Activated CD4-positive, alpha-beta T cell treated with anti-CD3 and anti-CD28 coated beads for 4 hours (primary cell): ENCODE results near the gene JAG2.

Experiments used
- DNase-seq, 2 donors: peaks; one replicate each; pipeline ENCODE4 v3.0.0-alpha.2; 2020

The JAG2 gene

DNA sequence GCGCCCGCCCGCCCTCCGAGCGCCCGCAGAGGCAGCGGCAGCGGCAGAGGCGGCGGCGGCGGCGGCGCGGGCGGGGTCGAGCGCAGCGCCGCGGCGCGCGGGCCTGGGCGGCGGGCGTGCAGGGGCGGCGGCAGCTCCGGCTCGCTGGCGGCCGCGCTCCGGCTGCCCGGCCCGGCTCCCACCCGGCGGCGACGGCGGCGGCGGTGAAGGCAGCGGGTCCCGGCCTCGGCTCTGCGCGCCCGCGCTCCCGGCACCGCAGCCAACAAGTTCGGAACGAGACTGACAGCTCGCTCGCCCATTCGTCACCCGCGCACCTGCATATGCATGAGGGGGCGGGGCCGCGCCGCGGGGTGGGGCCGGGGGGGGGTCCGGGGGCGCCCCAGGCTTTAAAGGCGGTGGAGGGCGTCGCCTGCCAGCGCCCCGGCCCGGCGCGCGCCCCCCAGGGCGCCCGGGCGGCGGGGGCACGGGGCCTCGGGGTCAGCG, at the start of gene JAG2:
JAG2 (minus strand) TSS at position 281 of the 483 bp plus-strand sequence. CDS start 356 bp downstream, outside the sequence.
- DNase-seq = peak; percentile 53 to 68

DNA sequence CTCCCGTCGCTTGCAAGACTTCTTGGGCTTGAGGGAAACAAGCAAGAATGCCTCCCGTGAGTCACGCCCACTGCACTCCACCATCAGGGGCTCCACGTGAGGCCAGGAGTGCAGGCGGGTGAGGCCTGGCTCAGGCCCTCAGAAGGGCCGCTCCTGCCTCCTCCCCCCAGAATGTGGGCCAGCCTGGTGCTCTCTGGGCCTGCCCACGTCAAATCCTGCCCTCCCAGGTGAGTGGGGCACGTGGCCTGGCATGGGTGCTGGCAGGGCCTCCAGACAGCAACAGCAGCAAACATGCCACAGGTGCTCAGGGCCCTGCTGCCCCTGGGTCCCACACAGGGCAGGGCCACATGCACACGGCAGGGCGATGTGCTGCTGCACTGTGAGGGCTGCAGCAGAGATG, 49.2 kb upstream of the JAG2 start:
- no peak for DNase-seq

DNA sequence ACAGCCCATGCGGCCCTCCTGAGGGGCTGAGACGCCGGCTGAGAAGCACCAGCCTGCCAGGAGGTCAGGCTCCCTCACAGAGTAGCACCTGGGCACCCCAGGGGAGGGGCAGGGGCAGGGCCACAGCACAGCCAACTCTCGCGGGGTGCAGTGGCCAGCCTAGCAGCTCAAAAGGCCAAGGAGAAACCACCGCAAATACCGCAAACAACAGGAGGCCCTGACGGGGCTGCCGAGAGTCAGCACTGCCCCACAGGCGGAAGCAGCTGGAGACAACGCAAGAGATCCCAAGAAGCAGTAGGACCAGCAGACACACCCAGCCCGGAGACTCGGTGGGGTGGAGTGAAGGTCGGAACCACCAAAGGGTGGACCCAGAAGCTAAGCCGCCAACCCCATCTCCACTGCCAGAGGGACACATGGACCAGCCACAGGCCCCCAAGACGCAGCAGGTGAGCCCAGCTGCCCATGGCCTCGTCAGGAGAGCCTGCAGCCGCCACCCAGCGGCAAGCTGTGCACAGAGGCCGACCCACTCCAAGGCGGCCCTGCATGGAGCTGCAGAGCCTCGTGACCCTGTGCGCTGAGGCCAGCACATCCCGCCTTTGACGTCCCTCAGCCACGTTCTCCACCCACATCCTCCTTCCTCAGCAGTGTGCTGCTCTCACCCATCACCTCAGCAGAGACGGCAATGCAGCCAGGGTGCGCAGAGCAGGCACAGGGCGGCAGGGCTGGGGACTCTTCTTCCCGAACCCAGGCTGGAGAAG, 48.1 kb upstream of the JAG2 start:
- no peak for DNase-seq

DNA sequence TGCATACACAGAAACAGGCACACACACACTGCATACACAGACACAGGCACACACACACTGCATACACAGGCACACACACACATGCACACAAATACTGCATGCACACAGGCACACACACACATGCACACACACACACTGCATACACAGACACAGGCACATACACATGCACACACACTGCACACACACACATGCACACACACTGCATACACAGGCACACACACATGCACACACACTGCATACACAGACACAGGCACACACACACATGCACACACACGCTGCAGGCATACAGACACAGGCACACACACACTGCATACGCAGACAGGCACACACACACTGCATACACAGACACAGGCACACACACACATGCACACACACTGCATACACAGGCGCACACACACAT, 47.0 kb upstream of the JAG2 start:
- no peak for DNase-seq

DNA sequence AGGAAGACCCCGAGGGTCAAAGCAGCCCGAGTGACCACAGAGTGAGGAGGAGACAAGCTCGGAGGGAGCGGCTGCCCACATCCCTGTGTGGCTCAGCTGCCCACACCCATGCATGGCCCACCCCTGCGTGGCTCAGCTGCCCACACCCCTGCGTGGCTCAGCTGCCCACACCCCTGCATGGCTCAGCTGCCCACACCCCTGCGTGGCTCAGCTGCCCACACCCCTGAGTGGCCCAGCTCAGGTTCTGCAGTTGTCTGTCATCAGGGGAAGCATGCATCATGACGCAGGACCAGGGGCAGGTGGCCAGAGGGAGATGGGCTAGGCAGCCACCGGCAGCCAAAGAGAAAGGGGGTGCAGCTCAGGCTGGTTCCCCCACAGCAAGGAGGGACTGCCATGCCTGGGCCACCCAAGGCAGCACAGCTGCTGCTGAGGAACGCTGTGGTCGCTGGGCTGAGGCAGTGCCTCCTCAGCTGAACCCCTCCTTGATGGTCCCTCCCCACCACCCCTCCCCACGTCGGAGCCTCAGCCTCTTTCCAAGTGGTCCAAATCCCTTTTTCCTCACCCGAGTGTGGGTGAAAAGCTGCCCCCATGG, 45.8 kb upstream of the JAG2 start:
- DNase-seq = no peak

DNA sequence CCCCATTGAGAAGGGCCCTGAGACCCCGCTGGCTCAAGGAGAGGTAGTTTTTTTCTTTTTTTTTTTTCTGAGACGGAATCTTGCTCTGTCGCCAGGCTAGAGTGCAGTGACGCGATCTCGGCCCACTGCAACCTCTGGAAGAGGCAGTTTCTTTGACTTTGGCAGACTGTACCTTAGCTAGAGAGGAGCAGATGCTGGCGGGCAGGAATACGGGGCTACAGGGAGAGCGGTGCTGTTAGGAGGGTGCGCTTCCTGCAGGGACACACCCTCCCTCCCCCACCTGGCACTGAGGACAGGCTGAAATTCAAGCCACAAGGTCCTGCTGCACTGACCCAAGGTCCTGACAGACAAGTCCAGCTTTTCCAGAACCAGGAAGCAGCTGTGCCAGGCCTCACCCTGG, 44.8 kb upstream of the JAG2 start:
- no peak for DNase-seq

DNA sequence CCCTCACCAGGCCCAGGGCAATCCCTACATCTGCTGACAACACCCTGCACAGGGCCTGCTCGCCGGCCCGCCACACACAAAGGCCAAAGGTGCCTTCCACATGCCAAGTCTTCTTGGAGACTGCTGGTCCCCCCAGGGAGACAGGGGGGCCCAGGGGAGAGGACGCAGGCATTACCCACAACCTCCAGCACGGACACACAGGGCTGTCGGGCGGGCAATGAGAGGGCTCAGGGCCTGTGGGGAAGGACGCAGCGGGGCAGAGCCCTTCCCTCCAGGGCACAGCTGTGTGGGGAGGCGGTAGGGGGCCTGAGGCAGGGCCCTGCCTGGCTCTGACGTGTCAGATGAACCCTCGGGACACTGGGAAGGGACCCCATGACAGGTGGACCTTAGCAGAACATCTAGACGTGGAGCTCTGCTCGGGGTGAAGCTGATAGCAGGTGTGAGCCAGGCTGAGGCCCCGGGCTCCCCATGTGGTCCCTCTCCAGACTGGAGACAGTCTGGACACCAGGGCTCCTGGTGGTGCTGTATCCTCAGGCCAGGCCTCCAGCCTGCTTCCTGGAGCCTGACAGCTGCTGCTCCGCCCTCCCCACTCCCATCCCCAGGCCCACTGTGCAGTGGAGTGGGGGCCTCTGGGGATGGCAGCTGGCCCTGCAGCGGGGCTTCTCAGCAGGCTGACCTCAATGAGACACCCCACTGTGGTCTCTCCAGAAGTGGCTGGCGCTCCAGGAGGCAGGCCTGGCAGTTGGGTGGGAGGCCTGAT, 44.1 kb upstream of the JAG2 start:
- DNase-seq = no peak

DNA sequence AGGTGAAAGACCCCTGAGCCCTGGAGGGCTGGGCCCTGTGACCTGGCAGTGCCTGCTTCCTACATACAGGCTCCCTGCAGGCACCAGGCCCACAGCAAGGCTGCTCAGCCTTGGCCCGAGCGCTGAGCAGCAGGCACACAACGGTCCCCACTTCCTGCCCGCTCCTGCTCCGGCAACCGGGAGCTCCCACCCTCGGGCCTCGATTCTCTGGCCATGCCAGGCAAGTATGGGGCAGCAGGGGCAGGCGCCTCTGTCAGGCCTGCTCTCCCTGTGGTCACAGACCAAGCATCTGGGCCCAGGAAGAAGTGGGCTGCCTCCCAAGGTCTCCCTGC, 43.1 kb upstream of the JAG2 start:
- DNase-seq = no peak

DNA sequence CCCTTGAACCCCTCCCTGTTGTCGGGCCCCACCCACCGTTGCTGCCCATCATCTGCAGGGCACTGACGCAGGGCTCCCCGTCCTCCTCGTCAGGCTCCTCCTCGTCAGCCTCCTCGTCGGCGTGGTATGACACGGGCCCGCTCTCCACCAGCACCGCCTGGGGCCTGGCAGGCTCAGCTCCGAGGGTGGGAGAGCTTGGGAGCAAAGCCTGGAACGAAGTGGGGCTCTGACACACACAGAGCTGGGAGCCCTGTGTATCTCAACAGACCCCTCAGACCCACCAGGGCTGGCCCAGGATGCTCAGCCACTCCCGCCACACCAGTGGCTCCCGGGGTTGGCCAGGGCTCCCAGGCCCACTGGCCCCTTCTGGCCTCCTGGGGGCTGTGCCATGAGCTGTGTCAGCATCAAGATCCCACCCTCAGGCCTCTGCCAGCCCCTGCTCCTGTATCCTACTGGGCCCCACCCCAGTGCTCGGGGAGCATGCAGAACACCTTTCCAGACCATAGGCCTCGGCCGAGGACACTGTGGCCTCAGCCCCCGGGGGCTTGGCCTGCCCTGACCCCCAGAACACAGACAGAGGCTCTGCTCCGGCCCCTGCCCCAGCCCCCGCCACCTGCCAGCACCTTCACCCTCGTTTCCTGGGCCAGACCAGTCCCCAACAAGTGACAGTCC, 42.6 kb upstream of the JAG2 start:
- no peak for DNase-seq

DNA sequence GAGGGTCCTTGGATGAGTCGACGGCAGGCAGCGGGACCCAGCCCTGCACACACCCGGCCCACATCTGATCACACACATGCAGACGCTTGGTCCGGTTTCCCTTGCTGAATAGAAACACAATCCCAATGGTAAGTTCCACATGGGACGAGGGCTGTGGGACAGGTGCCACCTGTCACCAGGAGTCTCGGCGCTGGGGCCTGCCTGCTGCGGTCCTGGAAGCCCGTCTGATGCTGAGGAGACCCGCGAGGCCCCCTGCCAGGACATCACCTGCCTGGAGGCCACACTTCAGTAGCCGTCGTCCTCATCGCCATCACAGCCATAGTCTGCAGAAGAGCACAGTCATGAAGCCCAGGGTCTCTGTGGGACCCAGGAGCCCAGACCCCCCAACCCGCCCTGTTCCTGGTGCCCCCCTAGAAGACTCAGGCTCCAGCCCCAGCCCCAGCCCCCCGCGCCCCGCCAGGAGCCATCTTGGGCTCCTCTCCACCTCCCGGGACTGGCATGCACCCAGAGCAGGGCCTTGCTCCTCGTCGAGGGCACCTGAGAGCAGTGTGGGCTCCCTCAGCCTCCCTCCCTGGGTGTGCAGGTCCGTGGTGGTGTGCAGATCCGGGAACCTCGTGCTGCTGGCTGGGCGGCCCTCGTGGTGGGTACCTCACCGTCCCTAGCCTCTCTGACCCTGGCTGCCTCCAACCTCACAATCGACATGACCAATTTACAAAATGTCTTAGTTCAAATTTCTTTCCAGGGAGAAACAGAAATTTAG, 41.9 kb upstream of the JAG2 start:
- DNase-seq = no peak

DNA sequence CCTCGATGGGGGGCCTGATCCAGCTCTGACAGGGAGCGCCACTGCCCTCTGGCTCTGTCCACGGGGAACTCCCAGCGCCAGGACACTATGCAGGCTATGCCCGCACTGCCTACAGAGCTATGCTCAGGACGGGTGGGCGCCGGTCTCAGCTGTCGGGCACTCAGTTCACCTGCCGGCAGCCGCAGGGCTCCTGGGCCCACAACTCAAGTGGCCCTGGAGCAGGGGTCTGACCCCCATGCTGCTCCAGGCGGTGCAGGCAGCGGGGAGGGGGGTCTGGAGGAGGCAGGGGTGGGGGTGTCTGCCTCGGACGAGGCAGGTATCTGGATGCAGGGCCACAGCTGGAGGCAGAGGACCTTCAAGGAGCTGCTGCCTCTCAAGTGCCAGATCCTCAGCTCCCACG, 41.1 kb upstream of the JAG2 start:
- no peak for DNase-seq

DNA sequence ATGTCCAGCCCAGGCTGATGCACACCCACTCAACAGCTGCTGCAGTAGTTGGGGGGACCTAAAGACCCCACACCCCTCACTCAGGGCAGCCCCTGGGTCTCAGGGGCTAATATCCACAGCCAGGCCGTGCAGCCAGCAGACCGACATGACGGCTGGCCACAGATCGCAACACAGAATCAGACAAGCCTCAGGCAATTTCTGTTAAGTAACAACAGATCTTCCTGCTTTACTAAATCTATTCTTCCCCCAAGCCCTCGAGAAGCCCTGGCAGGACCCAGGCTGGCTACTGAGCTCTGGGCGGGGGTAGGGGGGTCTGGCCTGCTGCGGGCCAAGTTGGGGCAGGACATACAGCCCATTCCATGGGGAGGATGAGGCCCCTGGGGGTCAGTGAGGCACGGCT, 40.5 kb upstream of the JAG2 start:
- no peak for DNase-seq

DNA sequence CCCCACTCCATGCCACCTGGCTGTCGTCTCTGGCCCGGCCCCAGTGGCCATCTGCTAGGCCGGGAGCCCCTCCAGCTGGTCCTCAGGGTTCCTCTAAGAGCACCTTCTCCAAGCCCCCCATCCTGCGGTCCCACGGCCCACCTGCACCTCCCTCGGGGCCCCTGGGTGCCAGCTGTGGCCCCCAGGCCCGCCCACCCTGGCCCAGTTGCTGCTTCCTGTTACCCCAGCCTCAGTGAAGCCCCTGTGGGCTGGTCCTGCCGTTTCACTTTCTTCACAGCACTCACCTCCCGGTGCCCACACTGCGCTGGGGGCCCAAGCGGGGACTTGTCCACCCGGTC, 40.1 kb upstream of the JAG2 start:
- no peak for DNase-seq

DNA sequence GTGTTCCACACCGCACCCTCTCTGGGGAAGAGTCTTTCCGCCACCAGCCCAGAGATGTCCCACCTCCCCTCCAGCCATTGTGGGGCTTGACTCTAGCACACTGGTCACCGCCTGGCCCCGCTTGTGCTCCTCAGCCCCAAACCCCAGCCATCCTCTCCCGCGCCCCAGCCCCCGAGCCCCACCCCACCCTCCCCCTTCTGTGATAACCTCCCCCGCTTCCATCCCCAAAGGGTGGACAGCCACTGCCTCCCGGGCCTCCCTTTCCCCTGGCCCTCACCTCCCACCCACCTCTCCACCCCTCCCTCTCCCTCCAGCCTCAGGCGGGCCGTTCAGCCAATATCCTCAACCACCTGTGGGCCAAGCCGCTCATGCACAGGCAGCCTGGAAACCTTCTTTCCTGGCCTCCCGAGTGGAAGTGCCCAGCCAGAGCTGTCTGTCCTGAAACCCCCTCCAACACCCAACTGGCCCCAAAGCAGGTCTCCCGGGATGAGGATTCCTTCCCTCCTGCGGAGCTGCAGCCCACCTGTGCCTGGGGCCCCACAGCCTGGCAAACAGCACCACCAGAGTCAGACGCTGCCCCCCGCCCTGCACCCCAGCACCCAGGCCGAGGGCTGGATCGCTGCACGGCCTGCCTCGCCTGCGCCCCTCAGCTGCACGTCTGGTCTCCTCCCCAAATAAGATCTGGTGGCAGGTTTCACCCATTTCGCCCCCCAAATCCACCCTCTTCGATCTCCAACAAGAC, 39.6 kb upstream of the JAG2 start:
- no peak for DNase-seq

DNA sequence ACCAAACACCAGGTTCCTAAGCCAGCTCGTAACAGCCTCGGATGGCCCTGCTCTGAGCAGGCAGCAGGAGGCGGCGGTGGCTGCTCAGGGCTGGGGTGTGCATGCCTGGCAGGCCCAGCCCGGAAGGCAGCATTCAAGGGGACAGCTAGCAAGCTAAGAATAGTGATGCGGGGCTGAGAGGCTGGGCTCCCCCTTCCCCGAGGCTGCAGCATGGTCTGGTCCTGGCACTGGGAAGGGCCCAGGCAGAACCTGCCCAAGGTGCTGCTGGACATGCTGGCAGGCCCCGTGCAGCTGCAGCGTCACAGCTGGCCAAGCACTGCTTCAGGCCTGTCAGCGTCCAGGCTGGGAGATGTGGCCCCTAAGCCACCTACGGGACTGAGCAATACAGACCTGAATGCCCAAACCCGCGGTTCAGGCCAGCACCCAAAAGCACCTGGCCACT, 38.9 kb upstream of the JAG2 start:
- no peak for DNase-seq

DNA sequence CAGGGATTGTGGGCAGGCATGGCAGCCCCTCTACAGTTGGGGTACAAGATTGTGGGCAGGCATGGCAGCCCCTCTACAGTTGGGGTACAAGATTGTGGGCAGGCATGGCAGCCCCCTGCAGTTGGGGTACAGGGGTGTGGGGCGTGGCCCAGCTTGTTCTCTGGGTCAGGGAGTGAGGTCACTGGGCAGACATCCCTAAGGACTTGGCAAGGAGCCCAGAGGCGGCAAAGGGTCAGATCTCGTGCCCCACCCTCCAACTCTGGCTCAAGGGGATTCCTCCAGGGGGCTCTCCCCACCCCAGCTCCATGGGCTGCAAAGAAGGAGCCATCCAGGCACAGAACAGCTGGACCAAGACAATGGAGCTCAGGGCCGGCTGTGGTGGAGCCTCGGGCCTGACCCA, 38.3 kb upstream of the JAG2 start:
- DNase-seq = no peak

DNA sequence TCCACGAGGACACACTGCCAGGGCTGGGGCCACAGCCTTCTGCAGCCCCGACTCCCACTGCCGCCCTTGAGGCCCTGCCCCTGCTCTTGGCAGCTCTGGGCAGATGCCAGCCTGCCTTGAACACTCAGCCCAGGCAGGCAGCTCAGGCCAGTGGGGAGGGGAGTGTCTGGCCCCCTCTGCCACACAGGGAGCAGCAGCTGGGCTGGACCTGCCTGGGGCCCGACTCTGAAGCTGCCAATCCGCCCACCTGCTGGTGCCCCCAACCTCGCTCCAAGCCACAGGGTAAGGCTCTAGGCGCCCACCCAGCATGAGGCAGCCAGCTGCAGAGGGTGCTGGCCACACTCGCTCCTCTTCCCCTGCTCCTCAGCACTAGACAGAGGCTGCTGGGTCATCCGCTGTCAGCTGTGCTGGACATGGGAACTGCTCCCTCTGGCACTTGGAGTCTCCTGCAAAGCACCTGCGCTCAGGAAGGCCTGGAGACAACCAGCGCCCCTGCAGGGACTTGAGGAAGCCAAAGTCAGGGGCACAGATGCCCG, 37.2 kb upstream of the JAG2 start:
- no peak for DNase-seq

DNA sequence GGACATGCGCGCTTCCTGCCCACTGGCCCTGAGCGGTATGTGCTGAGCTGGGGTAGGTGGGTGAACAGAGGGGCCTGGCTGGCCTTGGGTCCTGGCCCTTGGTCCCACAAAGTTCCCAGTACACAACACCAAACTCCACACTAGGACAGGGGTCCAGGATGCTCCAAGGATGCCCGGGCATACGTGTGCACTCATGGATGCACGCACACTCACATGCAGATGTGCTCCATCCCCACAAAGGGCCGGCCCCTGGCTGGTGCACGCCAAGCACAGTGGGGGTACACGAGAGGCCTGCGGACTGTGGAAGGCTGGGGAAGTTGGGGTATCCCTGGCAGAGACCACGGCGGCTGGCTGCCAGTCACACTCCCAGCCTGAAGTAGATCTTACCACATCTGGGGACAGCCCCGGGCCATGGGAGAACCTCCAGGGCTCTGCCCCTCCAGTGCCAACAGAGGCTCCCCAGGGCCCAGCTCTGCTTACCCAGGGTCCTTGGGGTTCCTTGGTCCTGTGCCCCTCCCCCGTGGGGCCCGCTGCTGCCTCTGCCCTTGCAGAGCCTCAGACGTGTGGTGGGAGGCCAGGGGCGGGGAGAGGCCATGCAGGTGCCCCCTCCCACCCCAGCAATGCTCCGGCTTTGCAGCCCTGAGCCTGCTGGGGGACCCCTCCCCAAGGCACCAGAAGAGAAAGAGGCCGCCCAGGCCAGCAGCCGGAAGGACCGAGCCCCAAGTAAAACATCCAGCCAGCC, 36.5 kb upstream of the JAG2 start:
- DNase-seq = no peak

DNA sequence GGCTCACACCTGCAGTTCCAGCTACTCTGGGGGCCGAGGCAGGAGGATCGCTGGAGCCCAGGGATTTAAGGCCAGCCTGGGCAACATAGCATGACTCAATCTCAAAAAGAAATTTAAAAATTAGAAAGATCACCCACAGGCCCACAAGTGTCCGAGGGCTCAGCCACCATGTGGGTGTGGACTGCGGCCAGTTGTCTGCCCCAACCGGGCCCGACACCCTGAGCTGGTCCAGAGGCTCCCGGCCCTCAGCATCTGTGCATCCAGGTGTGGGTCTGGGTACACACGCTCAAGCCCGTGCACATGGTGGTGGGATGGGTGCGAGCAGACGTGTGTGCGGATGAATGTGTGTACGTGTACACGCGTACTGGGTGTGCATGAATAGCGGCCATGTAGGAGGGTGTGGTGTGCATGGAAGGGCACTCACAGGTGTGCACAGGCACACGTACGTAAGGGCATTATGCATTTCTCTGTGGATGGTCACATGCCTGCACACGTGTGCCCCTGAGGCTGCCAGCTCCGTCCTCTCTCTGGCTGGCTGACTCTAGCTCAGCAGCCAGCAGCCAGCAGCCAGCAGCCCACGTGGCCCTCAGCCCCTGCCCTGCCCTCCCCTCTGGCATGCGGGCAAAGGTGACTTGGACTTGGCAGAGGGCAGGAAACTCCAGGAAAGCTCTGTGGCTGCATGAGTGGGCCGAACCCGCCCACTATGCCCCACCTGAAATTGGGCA, 35.8 kb upstream of the JAG2 start:
- no peak for DNase-seq

DNA sequence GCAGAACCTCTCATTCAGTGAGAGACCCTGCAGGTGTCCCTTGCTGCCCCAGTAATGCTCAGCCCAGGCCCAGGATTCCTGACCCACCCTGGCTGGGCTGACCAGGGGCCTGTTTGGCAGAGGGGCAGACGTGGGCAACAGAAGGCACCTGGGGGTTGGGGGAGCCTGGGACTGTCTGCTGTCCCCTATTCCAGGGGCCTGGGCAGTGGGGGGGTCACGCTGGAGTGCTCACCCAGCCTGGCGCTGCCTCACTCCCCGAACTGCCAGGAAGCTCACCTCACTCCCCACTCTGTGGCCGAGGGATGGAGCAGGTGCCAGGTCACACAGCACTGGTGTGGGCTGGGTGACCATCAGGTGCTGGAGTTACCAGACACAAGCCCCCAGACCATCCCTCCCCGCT, 35.1 kb upstream of the JAG2 start:
- no peak for DNase-seq
